ENCODE measurements around the gene TMEM141. TPM values are rescaled to one million over a fixed set of nuclear protein-coding genes. Genes with fewer than 3 reads are reported as not detected.

The TMEM141 gene
- total and polyA plus RNA-seq, 2 of the 8 experiments (the other 6 are each of a cell fraction or from before 2014, with no cell fraction given) = 51.1 to 137 TPM

- no peak overlapping the region for H2BK5ac ChIP-seq (ENCODE audit: low read depth, low read length)
- no peak overlapping the region for H3K4me3 ChIP-seq (ENCODE audit: extremely low read depth in 1 of 4, insufficient read depth in 2 of 4, low read depth in 3 of 4, low read length in 4 of 4)
- no peak overlapping the region for H2BK20ac ChIP-seq (ENCODE audit: low read length)
- H4K5ac ChIP-seq (ENCODE audit: insufficient read length, low read depth, low read length) = no peak overlapping the region
- H3K18ac ChIP-seq (ENCODE audit: extremely low read depth, low read length) = no peak overlapping the region
- H3K27me3 ChIP-seq (replicated peaks in 1 of 4; ENCODE audit: control insufficient read depth in 3 of 4, extremely low read depth in 1 of 4, insufficient read depth in 3 of 4, low read length in 3 of 4) = peaks cover 0 to 4% (median 1%) of the 10 kb centered on the region in 4 experiments; a peak in 3 of 7 replicates
- no peaks in the 10 kb centered on the region for H3K79me1 ChIP-seq (ENCODE audit: low read depth, low read length)
- H3K79me2 ChIP-seq (ENCODE audit: control insufficient read depth in 1 of 2, insufficient read depth in 2 of 2, low read length in 2 of 2) = no peaks in the 10 kb centered on the region
- DNase-seq (ENCODE audit: low read depth in 1 of 2, low spot score in 2 of 2) = no peak
- FAIRE-seq = no peak
- no peak overlapping the region for H4K91ac ChIP-seq (replicated peaks; ENCODE audit: insufficient read length, low read length)
- peaks cover 0 to 7% of the 10 kb centered on the region in 2 experiments for H3K9me3 ChIP-seq (ENCODE audit: insufficient read depth in 2 of 2, low read depth in 1 of 2, low read length in 1 of 2)
- no peak overlapping the region for H3K27ac ChIP-seq (ENCODE audit: low read depth, low read length)
- H3K9ac ChIP-seq (replicated peaks in 1 of 4; ENCODE audit: extremely low read depth in 1 of 4, low read depth in 3 of 4, low read length in 3 of 4) = no peak overlapping the region
- no peak overlapping the region for H3K23ac ChIP-seq (ENCODE audit: insufficient read length)
- no peak overlapping the region for H2BK12ac ChIP-seq (ENCODE audit: low read depth, low read length)
- H3K4ac ChIP-seq (replicated peaks; ENCODE audit: insufficient read length, low read depth, low read length) = no peak overlapping the region
- no peak overlapping the region for H2BK15ac ChIP-seq (ENCODE audit: low read length)
- no peaks in the 10 kb centered on the region for H3K23me2 ChIP-seq (ENCODE audit: low read depth, low read length)
- WGBS, 2 experiments (ENCODE audit: extremely low coverage in 1 of 2, insufficient coverage in 1 of 2, insufficient read length in 1 of 2, insufficient replicate concordance in 2 of 2, low coverage in 1 of 2, low lambda C conversion rate in 2 of 2, missing lambda C conversion rate in 1 of 2) = 78% methylated on average over 6 of the region's 6 CpGs; no CpG with 5 or more reads in 1 of the 2 experiments
- no peak overlapping the region for H2AFZ ChIP-seq (ENCODE audit: low read length)
- H3K4me1 ChIP-seq (replicated peaks in 1 of 4; ENCODE audit: control insufficient read depth in 3 of 4, insufficient read depth in 4 of 4, low read length in 3 of 4) = no peaks in the 10 kb centered on the region
- H3K36me3 ChIP-seq (ENCODE audit: control insufficient read depth in 2 of 4, insufficient read depth in 4 of 4, low read length in 3 of 4) = no peaks in the 10 kb centered on the region
- no peak overlapping the region for H4K8ac ChIP-seq (ENCODE audit: extremely low read depth, insufficient read depth, low read length)
- no peak overlapping the region for H2AK5ac ChIP-seq (ENCODE audit: low read depth, low read length)
- CTCF ChIA-PET (ENCODE audit: partially characterized antibody) = interaction anchor here (5.5 to 9.6 kb wide), 3 partner anchors 7 to 17 kb away, joined by 37 to 88 read pairs (median 42); partner anchors contain the start of genes LCN15 and LCN8
- TF ChIP-seq NRF1 (IDR thresholded peaks at IDR 0.05; ENCODE audit: low read depth, low read length) = no peak
- TF ChIP-seq KDM4A (IDR thresholded peaks at IDR 0.05; ENCODE audit: low read depth, low read length, severe bottlenecking) = no peak
- TF ChIP-seq SIX5 (IDR thresholded peaks at IDR 0.05; ENCODE audit: low read depth, low read length) = no peak
- no peak for TF ChIP-seq RAD21 (IDR thresholded peaks at IDR 0.05 in 1 of 2, conservative IDR thresholded peaks at IDR 0.05 in 1 of 2; ENCODE audit: low read depth in 2 of 2, low read length in 2 of 2)
- TF ChIP-seq SP1 (IDR thresholded peaks at IDR 0.05; ENCODE audit: low read depth, low read length) = no peak
- TF ChIP-seq CBX8 (IDR thresholded peaks at IDR 0.05; ENCODE audit: borderline replicate concordance, low read depth, low read length) = no peak
- TF ChIP-seq BACH1 (IDR thresholded peaks at IDR 0.05; ENCODE audit: low read length) = no peak
- TF ChIP-seq BCL11A (IDR thresholded peaks at IDR 0.05; ENCODE audit: low read depth in 2 of 2, low read length in 2 of 2) = no peak
- TF ChIP-seq SRF (IDR thresholded peaks at IDR 0.05; ENCODE audit: low read depth, low read length) = no peak
- TF ChIP-seq TCF12 (IDR thresholded peaks at IDR 0.05; ENCODE audit: low read depth, low read length) = no peak
- no peak for TF ChIP-seq USF2 (IDR thresholded peaks at IDR 0.05; ENCODE audit: low read length)
- H3K56ac ChIP-seq (replicated peaks; ENCODE audit: insufficient read length, low read depth, low read length) = no peak overlapping the region
- POLR2A ChIA-PET (ENCODE audit: partially characterized antibody) = interaction anchor here (1.0 to 2.4 kb wide), 2 partner anchors 8 to 48 kb away, joined by 3 to 5 read pairs; no protein-coding TSS in a partner anchor
- H3K4me2 ChIP-seq (ENCODE audit: insufficient read depth in 1 of 2, low read depth in 2 of 2, low read length in 2 of 2) = no peak overlapping the region
- H3K14ac ChIP-seq (ENCODE audit: insufficient read length) = no peak overlapping the region
- H2BK120ac ChIP-seq (replicated peaks; ENCODE audit: low read depth, low read length) = no peak overlapping the region
- H4K20me1 ChIP-seq (replicated peaks in 1 of 2; ENCODE audit: control insufficient read depth in 1 of 2, insufficient read depth in 2 of 2, low read length in 2 of 2) = no peaks in the 10 kb centered on the region
These were observed 16.0 kb upstream of the TMEM141 start for GRCh38 chr9:136775191-136775590.

All from H1 (cell line).